HG03457 (cell line): ENCODE measurements around the gene ZFPM1.
"Not testable (repeated sequence)": the region's sequence is repeated elsewhere in the genome, so short reads cannot be mapped to it uniquely, and the experiment has no call there.

Experiments used
- ATAC-seq: cut with Tn5 transposase; IDR thresholded peaks from one replicate; pipeline ENCODE4 v1.9.1; 2021; ENCODE audit warnings: moderate number of reproducible peaks; ENCODE audit not compliant: unreplicated experiment

ZFPM1 gene

DNA sequence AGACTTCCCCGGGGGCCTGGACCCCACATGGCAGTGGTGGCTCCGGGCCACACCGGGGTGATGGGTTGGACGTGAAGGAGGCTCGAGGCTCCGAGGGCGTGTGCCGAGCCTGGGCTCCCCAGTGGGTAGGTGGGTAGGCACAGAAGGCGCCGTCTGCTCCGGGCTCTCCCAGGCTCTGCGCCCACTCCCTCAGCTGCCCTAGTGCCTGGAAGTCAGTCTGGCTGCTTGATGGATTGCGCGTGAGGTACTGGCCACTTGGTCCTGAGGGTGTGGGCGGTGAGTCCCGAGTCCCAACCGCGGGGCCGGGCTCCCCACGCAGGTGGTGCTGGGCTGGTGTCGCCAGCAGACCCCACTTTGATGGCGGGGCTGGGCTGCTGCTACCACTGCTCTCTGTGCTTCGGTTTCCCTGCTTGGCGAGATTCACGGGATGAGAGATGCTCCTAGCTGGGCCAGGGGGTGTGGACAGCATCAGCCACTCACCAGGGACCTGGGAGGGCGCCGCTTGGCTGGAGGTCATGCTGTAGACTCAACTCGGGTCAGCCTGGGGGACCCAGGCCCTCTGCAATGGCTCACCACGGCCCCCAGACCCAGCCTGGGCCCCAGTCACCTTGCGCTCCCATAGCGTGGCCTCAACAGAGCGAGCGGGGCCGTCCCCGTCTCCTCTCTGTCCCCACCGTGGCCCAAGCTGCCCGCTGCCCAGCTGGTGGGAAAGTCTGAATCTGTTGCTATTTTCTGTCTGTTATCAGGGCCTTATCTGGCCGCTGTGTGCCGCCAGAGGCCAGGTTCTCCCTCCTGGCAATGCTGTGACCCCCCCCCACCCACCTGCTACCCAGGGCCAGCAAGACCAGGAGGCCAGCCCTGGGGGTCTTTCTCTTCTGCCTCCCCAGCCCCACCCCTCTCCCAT lies 26.1 kb downstream of the ZFPM1 start:
- ATAC-seq, result no peak

DNA sequence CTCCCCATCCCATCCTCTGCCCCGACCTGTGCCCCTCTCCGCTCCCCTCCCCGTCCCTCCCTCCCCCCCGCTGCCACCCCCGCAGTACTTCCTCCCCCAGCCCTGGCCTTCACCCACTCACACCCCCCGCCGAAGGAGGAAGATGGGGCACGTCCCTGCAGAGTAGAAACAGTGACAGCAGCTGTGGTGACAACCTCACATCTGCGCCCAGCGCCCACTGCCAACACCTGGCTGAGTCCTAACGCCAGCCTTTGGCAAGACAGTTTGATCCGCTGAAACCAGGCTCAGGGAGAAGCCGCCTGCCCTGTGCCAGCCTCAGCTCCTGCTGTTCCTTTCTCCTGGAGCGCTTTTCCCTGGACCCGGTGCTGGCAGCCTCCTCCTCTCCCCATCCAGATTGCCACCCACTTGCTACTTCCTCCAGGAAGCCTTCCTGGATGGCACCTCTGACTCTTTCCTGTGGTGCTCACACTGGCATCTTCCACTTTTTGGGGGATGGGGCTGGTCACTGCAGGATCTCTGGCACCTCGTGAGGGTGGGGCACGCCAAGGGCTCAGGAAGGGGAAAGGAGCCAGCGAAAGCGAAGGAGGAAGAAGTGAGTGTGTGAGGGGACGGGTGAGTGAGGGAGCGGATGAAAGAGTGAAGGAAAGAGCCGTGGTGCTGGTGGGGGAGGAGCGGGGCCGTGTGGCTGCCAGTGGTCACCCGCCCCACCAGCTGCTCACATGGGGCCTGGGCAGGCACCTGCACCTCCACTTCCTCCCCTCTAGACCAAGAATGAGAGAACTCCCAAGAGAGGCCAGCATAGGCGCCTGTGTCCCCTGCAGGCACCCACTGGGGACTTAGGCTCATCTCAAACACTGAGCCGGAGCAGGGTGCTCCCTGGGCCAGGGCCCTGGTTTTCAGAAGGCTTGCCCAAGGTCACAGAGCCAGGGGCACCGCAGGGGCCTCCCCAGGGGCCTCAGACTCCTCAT lies 27.0 kb downstream of the ZFPM1 start:
- no peak for ATAC-seq

DNA sequence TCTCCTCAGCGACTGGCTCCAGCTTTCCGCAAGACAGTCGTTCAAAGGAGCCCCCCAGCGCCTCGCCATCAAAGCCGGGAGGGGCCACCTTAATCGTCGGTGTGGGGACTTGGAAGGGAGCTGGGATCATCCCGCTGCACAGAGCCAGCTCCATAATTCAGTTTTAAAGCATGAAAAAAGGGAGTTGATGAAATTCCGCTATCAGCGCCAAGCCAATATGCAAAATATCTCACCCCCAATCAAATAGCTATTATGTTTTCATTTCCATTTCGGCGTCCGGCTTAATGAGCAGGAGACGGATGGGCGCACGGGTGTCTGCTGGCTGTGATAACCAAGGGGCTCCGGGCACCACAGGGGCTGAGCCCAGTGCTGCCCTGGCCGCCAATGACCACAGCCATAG lies 27.7 kb downstream of the ZFPM1 start:
- no peak for ATAC-seq

DNA sequence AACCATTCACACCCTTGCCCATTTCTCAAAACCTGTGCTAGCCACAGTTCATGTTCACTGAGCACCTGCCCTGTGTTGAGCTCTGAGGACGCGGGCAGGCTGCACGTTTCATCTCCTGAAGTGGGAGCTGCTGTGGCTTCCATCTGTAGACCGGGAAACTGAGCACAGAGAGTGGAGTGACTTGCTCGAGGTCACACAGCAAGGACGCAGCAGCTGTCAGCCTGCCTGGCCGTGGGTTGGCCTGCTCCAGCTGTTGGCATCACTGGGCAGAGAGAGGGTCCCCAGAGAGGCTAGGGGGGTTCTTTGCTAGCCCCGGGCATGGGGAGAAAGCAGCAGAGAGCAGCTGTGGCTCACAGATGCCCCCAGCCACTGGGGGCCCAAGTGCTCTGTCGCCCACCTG lies 28.8 kb downstream of the ZFPM1 start:
- no peak for ATAC-seq

DNA sequence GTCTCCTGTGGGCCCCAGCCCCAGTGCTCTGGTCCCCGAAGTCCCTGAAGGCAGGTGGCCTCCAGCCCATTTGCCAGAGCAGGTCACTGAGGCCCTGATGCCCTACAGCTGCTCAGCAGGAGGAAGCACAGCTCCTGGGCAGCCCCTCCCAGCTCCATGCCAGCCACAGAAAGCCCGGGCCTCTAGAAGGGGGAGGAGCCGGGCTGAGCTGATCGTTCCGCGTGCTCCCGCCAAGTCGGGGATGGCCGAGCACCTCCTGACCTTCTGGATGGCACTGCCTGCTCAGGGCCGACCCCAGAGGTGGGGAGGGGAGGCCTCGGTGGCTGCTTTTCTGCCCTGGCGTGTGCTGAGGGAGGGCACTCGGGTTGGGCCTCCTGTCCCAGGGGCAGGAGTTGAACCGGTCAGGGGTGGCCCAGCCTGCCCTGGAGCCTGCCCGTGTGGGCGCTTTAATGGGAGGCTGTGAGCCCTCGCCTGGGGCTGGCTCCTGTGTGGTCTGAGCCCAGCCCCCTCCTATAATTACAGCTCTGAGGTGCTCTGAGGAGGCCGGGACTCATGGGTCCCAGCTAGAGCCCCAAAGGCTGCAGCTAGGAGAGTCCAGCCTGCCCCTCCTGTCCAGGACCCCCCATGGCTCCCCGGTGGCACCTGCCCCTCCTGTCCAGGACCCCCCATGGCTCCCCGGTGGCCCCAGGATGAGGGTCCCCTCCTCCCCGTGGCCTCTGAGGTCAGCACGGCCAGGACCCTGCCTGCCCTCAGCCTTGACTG lies 29.7 kb downstream of the ZFPM1 start:
- no peak for ATAC-seq

DNA sequence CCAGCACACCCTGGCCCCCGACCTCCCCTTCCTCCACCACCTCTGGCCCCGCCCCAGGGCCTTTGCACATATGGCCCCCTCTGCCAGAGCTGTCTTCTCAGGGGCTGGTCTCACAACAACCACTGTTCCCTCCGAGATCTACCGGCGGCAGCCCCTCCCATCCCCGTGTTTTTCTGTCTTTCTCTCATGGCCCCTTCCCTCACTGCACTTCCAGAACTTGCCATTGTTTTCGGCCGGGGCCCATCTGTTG lies 30.2 kb downstream of the ZFPM1 start:
- ATAC-seq, result no peak

DNA sequence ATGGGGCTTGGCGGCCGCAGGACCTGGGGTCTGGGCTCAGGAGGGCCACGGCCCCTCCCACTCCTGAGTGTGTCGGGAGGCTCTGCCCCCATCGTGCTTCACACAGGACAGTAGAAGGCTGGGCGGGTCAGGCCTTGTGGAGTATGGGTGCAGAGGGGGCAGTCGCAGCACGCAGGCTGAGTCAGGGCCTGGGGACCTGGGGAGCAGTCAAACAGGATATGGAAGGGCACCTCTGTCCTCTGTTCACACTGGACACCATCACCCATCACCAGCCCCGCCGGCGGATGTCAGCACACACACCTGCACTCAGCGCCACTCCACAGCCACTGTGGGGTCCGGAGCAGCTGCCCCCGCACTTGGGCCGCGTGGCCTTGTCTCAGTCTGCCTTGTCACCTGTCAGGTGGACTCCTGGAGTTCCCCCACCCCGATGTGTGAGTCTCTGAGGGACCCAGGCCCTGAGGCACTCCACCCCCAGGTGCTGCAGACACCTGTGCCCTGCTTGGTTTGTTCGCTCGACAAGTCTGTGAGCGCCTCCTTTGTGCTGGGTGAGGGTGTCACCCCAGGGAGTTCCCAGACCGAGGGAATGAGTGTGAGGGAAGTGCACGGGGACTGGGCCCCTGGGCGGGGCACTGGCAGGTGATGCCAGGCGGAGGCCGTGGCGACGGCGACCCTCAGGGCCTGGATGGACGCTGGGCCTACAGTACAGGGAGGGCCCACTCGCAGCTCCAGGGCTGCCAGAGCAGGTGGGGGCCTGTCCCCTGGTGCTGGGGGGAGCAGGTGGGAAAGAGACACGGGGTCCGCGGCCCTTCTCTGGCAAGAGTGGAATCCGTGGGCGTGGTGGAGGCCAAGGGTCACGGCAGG lies 31.7 kb downstream of the ZFPM1 start:
- no peak for ATAC-seq

DNA sequence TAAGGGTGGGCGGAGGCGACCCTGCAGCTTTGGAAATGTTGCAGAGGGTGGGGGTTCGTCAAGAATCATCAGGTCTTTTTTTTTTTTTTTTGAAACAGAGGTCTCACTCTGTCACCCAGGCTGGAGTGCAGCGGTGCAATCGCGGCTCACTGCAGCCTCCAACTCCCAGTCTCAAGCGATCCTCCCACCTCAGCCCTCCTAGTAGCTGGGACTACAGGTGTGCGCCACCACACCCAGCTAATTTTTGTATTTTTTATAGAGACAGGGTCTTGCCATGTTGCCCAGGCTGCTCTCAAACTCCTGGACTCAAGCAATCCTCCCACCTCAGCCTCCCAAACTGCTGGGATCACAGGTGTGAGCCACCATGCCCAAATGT lies 32.3 kb downstream of the ZFPM1 start:
- ATAC-seq, result not testable (repeated sequence)

DNA sequence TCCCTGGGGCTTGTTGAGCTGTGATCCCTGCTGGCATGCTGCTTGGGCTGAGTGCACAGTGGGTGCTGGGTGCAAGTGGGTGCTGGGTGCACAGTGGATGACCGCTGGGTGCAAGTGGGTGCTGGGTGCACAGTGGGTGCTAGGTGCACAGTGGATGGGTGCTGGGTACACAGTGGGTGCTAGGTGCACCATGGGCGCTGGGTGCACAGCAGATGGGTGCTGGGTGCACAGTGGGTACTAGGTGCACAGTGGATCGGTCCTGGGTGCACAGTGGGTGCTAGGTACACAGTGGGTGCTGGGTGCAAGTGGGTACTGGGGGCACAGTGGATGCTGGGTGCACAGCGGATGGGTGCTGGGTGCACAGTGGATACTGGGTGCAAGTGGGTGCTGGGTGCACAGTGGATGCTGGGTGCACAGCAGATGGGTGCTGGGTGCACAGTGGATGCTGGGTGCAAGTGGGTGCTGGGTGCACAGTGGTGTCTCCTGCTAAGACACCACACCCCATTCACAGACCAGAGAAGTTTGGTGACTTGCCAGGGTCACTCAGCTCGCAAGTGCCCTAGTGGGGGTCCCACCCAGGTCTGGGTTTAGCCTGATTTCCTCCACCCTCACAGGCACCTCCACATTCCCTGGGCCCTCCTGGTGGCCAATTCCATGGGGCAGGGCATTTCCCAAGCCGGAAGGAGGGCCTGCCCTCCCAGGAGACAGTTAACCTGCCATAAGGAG lies 33.5 kb downstream of the ZFPM1 start:
- no peak for ATAC-seq

DNA sequence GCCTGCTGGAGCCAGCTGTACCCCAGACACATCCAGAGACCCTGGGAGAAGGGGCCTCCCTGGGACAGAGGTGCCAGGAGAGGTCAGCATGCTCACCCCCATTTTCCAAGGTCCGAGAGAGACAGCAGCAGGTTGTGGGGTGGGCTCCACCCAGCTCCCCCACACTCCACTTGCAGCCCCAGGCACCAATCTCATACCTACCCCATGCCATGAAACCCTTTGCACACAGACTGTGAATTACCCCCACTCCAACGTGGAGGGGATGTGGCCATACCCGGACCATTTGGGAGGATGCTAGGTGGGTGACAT lies 34.0 kb downstream of the ZFPM1 start:
- ATAC-seq, result no peak

DNA sequence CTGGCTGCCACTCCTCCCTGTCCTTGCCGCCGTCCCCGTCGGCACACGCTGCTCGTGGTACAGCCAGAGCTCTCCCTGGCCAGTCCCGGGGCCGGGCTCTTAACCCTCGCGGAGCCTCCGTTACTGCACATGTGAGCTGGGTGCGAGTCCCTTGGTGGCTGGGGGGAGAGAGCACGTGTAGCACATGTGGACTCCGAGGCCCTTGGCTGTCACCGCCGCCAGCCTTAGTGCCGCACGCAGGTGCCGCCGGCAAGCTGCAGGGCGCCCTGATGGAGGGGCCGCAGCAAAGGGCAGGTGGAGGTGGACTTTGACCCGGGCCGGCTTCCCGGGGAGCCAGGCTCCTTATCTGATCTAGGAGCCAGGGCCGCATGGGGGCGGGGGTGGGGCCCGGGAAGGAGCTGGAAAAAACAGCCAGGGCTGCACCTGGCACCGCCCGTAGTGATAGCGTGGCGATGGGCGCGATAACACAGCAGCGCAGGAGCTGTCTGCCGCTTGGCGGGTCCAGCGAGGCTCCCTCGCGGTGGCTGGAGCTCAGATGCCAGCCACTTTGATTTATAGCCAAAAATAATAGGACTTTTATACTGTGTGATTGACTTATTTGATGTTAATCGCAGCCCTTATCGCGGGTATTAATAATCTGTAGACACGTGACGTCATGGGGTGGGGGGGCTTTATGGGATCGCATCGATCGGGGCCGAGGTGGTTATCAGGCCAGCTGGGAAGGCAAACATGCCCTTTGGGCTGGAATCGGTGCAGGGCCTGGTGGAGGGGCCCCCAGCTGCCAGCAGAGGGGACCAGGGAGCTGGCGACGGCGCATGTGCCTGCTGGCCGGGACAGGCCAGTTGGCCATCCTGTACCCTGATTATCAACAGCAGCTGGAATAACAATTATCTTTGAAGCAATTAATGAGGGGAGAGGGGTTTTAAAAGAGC lies 35.1 kb downstream of the ZFPM1 start:
- ATAC-seq, result no peak

DNA sequence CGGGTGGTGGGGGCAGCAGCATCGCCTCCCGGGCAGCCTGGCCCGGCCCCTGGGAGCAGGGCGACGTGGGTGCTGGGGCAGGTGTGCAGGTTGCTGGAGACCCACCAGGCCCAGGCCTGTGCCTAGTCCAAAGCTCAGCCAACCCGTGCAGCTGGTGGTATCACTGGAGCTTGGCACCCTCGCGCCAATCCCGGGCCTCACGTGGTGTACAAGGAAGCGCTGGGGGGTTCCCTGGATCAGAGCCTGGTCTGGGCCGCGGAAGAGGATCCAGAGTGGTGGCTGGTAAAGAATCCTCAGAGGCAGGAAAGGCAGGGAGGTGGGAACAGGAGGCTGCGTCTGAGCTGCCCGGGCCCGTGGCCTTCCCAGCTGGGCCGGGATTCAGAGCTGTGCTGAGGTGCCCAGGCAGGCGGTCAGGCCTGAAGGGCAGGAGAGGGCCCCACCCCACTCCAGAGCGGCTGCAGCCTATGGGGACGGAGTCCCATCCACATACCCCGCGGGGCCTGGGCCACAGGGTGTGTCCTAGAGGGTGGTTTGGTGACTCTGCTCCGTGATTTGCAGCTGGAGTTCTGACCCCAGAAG lies 36.2 kb downstream of the ZFPM1 start:
- ATAC-seq, result no peak

DNA sequence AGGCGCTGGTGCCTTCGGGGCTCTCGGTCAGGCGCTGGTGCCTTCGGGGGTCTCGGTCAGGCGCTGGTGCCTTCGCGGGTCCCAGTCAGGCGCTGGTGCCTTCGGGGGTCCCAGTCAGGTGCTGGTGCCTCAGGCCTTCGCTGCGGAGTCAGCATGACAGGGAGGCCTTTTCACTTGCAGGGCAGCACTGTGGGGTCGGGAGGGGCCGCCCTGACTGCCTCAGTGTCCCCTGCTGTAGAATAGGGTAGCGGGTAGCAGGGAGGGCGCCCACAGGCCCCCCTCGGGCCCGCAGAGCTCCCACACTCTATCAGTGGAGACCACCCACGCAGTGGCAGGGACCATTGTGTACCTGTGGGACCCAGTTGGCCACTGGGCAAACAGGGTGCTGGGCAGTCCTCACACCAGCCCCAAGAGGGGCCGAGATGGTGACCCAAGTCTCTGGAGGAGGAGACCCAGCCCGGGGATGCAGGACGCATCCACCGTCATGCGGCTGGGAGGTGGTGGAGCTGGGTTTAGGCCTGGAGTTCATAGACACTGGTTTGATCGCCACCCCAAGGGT lies 38.0 kb downstream of the ZFPM1 start:
- no peak for ATAC-seq

DNA sequence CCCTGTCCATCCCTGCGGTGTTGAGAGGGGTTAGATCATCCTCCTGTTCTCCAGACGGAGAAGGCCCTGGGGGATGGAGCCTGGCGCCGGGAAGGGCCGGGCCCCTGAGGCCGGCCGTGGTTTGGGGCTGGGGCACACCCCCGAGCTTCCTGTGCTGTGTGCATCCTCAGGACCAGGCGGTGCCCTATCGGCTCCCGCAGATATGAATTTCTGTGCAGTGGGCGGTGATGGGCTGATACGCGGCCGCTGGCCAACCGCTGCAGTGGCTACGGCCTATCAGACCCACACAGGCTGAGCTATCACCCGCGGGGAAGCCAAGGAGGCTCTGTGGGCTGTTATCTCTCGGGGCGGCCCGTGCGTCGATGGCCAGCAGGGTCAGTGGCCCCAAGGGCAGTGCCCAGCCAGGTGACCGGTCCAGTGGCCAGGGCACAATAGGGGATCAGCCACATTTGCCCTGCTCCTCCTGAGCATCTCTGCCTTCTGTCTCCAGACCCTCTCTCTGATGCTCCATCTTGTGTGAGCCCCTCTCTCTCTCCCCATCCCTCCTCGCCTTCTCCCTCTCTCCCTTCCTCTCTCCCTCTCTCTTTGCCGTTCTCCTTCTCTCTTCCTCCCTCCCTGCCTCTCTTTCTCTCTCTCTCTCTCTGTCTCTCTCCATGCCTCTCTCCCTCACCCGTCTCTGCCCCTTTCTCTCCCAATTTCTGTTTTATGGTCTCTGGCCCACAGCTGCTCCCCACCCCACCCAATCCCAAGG lies 38.7 kb downstream of the ZFPM1 start:
- no peak for ATAC-seq

DNA sequence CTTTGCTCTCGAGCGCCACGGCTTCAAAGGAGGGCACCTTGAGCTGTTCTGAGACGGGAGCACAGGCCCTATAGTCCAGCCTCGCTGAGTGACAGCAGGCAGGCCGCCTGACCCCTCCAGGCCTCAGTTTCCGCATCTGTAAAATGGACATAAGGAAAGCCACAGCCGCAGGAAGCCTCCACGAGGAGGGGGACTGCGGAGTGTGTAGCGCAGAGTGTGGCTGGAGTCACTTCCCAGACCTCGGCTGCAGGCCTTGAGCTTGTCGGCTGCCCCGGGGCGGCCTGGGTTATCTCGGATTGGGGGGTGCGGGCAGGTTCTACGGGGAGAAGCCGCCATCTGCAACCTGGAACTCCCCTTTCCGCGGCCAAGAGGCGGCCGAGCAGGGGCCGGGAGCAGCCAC lies 40.8 kb downstream of the ZFPM1 start:
- no peak for ATAC-seq

DNA sequence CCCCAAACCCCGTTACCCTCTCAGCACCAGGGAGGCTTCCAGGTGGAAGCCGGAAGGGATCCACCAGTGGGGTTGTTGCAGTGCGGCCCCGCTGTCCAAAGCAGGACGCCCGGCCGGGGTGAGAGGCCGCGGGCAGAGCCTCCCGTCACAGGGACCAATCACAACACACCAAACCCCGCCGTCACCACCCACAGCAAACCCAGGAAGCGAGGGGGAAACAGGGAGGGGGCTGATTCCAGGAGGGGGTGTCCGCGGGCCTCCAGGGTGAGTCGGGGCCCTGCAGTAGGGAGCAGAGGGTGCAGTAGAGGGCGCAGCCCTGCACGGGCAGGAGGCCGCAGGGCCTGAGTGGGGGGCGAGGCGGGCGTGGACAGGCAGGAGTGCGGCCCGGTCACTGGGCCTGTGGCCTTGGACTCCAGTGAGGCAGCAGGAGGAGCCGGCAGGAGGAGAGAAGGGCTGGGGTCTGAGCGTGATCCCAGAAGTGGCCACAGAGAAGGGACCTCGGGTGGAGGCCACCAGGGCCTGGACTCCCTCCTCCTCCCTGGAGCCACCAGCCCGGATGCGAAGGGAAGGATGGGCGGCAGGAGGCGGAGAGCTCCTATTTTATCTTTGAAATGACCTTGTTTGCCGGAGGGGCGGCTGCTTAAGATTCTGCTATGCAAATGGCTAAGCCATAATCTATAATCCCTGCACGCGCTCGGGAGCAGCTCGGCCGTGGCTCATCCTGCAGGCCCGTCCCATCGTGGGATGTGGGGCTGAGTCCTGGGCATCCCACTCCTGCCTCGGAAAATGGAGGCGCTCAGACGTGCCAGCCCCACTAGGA lies 41.5 kb downstream of the ZFPM1 start:
- ATAC-seq, result no peak
